ENCODE data around the gene CAMTA1.

DNA sequence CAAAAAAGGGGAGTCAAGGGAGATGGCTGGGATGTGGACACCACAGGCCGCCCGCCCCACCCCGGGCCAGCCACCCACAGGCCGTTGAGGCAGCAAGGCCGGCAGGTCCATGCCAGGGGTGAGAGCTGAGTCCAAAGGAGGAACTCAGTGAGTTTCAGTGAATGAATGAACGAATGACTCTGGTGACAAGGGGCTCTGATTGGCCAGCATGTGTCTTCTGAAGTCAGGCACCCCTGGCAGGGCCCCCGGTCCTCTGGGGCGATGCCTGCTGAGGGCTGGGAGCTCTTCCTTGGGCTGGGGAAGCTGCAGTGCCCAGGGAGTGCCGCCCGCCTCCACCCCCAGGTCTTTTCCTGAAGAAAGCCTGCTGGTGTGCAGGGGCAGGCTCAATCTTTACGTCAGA, 749.8 kb downstream of the CAMTA1 start:
- TF ChIP-seq, protein P1, sequence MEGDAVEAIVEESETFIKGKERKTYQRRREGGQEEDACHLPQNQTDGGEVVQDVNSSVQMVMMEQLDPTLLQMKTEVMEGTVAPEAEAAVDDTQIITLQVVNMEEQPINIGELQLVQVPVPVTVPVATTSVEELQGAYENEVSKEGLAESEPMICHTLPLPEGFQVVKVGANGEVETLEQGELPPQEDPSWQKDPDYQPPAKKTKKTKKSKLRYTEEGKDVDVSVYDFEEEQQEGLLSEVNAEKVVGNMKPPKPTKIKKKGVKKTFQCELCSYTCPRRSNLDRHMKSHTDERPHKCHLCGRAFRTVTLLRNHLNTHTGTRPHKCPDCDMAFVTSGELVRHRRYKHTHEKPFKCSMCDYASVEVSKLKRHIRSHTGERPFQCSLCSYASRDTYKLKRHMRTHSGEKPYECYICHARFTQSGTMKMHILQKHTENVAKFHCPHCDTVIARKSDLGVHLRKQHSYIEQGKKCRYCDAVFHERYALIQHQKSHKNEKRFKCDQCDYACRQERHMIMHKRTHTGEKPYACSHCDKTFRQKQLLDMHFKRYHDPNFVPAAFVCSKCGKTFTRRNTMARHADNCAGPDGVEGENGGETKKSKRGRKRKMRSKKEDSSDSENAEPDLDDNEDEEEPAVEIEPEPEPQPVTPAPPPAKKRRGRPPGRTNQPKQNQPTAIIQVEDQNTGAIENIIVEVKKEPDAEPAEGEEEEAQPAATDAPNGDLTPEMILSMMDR (IDR thresholded peaks at IDR 0.05; ENCODE audit: low read depth, low read length, missing input control), result no peak
- no peak for TF ChIP-seq TAF1 (conservative IDR thresholded peaks at IDR 0.05)
- TF ChIP-seq, protein P2, sequence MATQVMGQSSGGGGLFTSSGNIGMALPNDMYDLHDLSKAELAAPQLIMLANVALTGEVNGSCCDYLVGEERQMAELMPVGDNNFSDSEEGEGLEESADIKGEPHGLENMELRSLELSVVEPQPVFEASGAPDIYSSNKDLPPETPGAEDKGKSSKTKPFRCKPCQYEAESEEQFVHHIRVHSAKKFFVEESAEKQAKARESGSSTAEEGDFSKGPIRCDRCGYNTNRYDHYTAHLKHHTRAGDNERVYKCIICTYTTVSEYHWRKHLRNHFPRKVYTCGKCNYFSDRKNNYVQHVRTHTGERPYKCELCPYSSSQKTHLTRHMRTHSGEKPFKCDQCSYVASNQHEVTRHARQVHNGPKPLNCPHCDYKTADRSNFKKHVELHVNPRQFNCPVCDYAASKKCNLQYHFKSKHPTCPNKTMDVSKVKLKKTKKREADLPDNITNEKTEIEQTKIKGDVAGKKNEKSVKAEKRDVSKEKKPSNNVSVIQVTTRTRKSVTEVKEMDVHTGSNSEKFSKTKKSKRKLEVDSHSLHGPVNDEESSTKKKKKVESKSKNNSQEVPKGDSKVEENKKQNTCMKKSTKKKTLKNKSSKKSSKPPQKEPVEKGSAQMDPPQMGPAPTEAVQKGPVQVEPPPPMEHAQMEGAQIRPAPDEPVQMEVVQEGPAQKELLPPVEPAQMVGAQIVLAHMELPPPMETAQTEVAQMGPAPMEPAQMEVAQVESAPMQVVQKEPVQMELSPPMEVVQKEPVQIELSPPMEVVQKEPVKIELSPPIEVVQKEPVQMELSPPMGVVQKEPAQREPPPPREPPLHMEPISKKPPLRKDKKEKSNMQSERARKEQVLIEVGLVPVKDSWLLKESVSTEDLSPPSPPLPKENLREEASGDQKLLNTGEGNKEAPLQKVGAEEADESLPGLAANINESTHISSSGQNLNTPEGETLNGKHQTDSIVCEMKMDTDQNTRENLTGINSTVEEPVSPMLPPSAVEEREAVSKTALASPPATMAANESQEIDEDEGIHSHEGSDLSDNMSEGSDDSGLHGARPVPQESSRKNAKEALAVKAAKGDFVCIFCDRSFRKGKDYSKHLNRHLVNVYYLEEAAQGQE (IDR thresholded peaks at IDR 0.05), result no peak
- no peak for TF ChIP-seq NR2F2 (IDR thresholded peaks at IDR 0.05)
- TF ChIP-seq, protein P3, sequence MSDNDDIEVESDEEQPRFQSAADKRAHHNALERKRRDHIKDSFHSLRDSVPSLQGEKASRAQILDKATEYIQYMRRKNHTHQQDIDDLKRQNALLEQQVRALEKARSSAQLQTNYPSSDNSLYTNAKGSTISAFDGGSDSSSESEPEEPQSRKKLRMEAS (IDR thresholded peaks at IDR 0.05), result no peak
- TF ChIP-seq YY1 (IDR thresholded peaks at IDR 0.05), result no peak

Data from liver (tissue), 3 donors.